ENCODE results near the gene DRAM1.

Gene DRAM1

DNA sequence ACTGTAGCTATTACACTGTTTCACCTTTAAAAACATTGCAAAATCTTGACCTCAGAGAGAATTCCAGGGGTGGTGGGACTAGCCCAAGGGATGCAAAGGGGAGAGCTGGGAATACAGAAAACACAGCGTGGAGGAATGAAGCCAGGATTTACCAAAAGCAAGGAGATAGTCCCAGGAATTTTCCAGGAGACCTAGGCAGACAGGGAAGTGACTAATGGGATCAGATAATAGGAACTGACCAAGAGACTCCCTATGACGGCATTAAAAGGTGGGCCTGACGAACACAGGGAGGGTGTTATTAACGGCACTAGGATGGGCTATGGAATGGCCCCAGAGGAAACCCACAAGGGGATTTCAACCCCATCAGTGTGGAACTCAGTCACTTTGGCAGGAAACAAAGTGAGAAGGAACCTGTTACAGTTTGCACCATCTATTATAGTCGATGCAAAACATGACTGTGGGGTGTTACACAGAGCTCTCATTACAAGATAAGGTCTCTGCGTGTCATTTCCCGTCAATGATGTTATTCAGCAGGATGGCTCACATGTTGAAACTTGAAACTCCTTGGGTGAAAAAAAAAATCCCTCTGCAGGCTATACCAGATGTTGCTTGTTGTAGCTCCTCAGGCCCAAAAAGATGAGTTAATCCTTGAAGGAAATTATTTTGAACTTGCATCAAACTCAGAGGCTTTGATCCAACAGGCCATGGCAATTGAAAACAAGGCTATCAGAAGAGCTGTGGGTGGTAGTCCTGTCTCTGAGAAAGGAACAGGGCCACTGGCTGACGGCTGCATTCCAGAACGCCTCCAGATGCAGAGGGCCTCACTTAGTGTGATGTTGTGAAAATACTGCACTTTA lies 58.7 kb downstream of the DRAM1 start:
- Mint-ChIP-seq H3K27ac (peak overlapping the region; percentile 95), H3K4me1 (peaks cover 81% of the 10 kb centered on the region), H3K36me3 (no peaks in the 10 kb centered on the region), H3K9me3 (peaks cover 3% of the 10 kb centered on the region), H3K4me3 (no peak overlapping the region), H3K27me3 (no peaks in the 10 kb centered on the region)
- peak; percentile 87 for ATAC-seq

DNA sequence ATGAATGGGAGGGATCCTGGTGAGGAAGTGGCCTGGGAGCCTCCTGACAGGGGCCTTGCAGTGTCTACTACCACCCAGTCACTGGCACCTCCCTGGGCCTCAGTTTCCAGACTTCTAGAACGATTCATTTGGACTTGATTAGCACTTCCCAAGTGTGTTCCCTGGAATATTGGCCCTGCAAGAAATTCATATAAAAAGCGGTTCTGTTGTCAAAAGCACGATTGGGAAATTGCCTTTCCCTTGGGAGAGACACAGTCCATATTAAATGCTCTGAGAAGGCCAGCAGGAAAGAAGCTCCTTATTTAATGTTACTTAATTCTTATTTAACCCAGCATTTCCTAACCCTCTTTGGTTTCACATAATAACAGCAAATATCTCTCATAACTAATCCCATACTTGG lies 61.9 kb downstream of the DRAM1 start:
- no peak for ATAC-seq
- no peaks in the 10 kb centered on the region for H3K36me3 Mint-ChIP-seq
- H3K9me3 Mint-ChIP-seq: no peaks in the 10 kb centered on the region
- peak overlapping the region; percentile 75 for H3K27ac Mint-ChIP-seq
- no peaks in the 10 kb centered on the region for H3K27me3 Mint-ChIP-seq
- no peak overlapping the region for H3K4me3 Mint-ChIP-seq
- H3K4me1 Mint-ChIP-seq: peaks cover 62% of the 10 kb centered on the region

DNA sequence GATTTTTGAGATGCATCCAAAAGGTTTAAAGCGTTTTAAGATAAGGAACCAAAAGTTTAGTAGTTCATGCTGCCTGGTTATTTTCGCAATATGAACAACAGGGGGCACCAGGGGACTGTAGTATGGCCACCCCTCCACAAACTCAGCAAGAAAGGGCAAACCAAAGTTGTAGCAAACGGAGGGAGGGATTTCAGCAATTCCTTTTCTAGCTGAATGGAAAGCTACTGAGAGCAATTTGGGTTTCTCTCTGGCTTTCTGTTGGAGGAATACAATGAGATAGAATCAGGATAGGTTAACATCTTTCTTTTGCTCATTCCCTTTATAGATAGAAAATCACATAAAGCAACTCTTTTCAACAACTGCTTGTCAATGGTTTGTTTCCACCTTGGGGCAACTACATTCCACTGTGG lies 62.5 kb downstream of the DRAM1 start:
- peak; percentile 58 for ATAC-seq
- Mint-ChIP-seq H3K27me3 (no peaks in the 10 kb centered on the region), H3K36me3 (peaks cover 3% of the 10 kb centered on the region), H3K27ac (peak overlapping the region; percentile 75), H3K4me1 (peaks cover 58% of the 10 kb centered on the region), H3K4me3 (no peak overlapping the region), H3K9me3 (no peaks in the 10 kb centered on the region)

DNA sequence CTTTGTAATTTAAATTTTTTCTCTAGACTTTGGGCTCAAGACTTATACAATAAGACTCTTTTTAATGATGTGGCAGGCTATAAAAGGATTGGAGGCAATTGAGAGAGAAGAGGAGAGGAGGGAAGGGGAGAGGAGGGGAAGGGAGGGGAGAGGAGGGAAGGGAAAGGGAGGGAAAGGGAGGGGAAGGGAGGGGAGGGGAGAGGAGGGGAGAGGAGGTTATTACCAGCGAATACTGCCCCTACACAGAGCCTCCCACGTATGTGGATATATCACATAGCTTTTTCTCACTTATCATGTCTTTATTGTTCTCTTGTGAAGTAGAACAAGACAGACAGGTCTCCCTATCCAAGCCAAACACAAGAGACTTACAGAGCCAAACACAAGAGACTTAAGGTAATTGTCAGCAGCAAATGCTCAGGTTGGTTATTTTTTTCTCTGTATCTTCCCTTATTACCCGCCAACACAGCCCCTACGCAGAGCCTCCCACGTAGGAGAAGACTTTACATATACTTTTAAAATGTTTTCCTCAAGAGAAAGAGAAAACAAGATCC lies 63.1 kb downstream of the DRAM1 start:
- peak overlapping the region; percentile 75 for H3K27ac Mint-ChIP-seq
- no peak overlapping the region for H3K4me3 Mint-ChIP-seq
- no peak for ATAC-seq
- no peaks in the 10 kb centered on the region for H3K27me3 Mint-ChIP-seq
- H3K36me3 Mint-ChIP-seq: peaks cover 6% of the 10 kb centered on the region
- no peaks in the 10 kb centered on the region for H3K9me3 Mint-ChIP-seq
- peaks cover 52% of the 10 kb centered on the region for H3K4me1 Mint-ChIP-seq

DNA sequence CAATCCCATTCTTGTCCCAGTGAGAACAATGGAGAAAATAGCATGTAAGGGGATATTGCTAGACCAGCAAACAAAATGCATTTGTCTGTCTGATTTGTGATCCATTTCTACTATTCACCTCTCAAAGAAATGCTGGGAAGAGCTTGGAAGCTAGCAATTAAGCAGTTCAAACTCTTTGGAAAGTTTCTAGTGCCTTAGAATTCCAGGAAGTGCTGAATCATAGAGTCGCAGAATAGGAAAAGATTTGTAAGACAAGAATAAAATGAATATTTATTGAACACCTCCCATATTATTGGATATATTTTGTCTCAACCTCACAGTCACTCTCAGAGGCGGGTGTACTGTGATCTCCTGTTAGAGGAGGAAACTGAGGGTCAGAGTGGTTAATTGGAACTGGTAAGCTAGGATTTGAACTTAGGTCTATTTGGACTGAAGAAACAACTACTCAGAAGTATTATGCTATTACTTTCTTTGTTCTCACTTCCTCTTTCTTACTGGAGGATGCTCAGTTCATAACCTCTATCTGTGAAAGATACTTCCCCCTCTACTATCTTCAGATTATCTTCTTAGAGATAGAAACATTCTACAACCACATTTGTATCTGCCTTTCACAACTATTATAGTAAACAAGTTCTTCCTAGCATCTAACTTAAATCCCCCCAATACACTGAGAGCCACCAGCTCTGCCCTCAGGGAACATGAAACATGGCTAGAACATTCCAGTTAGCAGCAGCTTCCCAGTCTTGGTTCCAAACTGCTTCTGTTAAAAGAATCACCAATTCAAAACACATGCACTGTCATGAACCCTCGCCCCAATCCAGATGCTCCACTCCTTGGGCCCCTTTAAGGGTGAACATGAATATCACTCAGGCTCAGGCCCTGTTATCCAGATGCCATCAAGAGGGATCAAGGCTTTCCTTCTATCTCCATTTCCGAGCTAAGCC lies 64.2 kb downstream of the DRAM1 start:
- Mint-ChIP-seq H3K4me1 (peaks cover 43% of the 10 kb centered on the region), H3K27me3 (no peaks in the 10 kb centered on the region), H3K4me3 (no peak overlapping the region), H3K9me3 (no peaks in the 10 kb centered on the region), H3K36me3 (peaks cover 6% of the 10 kb centered on the region), H3K27ac (peak overlapping the region; percentile 75)
- ATAC-seq: peak; percentile 92

DNA sequence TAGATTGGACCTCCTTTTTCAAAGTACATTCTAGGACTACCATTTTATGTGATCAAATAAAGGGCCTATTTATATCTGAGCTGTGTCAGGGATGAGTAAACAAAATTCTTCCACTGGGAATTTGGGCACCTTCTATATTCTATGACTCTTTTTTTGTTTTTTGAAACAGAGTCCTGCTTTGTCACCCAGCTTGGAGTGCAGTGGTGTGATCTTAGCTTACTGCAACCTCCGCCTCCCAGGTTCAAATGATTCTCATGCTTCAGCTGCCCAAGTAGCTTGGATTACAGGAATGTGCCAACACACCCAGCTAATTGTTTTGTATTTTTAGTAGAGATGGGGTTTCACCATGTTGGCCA lies 64.8 kb downstream of the DRAM1 start:
- Mint-ChIP-seq H3K27ac (peak overlapping the region; percentile 75), H3K36me3 (peaks cover 6% of the 10 kb centered on the region), H3K4me3 (no peak overlapping the region), H3K27me3 (no peaks in the 10 kb centered on the region), H3K9me3 (no peaks in the 10 kb centered on the region), H3K4me1 (peaks cover 38% of the 10 kb centered on the region)
- no peak for ATAC-seq

DNA sequence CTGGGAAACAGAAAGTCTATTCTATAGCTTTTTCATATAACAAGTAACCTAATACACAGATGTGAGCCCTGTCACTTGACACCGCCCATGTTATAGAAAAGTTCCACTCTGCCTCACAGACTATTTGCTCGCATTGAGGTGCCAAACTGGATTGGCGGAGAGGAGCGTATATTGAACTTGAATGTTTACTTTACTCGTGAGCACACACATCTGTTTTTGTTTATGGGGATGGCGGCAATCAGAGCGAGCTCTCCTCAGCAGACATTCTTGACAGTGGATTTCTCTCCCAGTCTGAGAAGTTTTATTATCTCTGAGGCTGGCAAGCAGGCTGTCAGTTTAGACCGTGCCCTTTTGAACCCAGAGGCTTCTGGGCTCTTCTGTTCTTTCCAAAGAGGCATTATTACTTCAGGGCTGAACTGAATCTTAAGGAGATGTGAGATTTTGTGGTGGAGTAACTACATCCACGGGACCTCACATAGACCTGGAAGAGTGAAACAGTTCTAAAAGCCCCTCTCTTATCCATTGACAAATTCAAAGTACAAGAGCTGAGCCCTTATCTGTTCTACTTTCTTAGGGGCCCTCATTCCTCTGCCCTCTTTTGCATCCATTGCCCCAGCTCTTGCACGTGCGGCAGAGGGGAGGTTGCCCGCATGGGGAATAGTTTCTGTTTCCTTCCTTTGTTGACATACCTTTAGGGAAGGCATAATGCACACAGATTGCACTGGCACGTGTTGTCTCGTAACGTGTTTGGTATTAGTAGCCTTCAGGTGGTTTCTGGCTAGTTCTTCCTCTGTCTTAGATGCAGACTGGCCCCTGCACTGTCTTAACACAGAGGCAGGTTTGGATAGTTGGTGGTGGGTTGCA lies 68.2 kb downstream of the DRAM1 start:
- ATAC-seq: no peak
- no peak overlapping the region for H3K4me3 Mint-ChIP-seq

DNA sequence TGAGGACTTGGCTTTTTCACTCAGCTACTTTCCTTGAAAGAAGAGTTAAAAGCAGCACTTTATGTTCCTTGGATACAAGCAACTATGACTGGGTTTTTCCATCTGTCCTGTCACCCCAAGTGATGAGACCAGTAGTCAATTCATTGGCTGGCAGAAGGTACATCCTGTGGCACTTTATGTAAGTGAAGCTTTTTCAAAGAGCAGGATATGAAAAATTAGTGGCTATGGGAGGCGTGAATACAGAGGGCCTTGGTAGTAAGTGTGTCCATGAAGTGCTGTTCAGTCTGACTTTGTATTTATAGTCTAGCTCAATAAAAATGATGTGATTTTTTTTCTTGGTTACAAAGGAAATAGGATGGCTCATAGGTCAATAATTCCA lies 68.8 kb downstream of the DRAM1 start:
- H3K4me1 Mint-ChIP-seq: peaks cover 12% of the 10 kb centered on the region
- peaks cover 6% of the 10 kb centered on the region for H3K36me3 Mint-ChIP-seq
- no peaks in the 10 kb centered on the region for H3K27me3 Mint-ChIP-seq
- no peak overlapping the region for H3K27ac Mint-ChIP-seq
- ATAC-seq: no peak
- H3K4me3 Mint-ChIP-seq: no peak overlapping the region
- H3K9me3 Mint-ChIP-seq: no peaks in the 10 kb centered on the region

More for the DNA sequence above, 68.2 kb downstream of the DRAM1 start:
- Mint-ChIP-seq H3K27ac (no peak overlapping the region), H3K27me3 (no peaks in the 10 kb centered on the region), H3K9me3 (no peaks in the 10 kb centered on the region), H3K4me1 (peaks cover 18% of the 10 kb centered on the region), H3K36me3 (peaks cover 6% of the 10 kb centered on the region)

DNA sequence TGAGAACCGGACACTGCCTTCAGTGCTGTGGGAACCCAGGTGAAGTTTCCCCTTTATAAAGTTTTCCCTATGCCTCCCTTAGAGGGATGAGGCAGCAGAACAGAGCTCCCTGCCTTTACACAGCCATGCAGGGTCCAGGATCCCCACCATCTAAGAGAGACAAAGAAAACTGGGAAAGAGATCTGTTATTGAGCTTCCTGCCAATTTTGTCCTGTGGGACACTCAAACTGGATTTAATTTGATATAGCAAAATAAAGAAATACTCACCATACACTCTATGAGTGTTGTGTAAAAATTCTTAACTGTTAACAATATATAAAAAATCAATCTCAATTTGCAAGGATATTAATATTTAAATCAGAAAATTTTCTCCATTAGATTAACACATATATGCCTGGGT lies 69.9 kb downstream of the DRAM1 start:
- no peak overlapping the region for H3K27ac Mint-ChIP-seq
- H3K27me3 Mint-ChIP-seq: no peaks in the 10 kb centered on the region
- ATAC-seq: no peak
- peaks cover 12% of the 10 kb centered on the region for H3K36me3 Mint-ChIP-seq
- no peak overlapping the region for H3K4me3 Mint-ChIP-seq
- H3K9me3 Mint-ChIP-seq: no peaks in the 10 kb centered on the region
- peaks cover under 1% of the 10 kb centered on the region for H3K4me1 Mint-ChIP-seq

DNA sequence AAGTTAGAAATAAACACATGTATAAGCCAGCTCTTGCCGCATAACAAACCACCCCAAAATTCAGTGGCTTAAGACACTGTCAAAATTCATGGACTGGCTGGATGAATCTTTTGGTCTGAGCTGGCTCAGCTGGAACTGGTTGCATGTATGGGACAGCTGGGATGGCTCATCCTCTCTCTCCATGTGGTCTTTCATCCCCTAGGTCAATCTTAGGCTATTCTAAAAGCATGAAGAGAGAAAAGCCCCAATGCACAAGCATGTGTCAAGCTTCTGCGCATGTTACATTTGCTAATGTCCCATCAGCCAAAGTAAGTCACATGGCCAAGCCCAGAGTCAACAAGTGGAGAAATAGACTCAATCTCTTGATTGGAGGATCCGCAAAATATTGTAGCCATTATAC lies 71.0 kb downstream of the DRAM1 start:
- H3K36me3 Mint-ChIP-seq: peaks cover 17% of the 10 kb centered on the region

DNA sequence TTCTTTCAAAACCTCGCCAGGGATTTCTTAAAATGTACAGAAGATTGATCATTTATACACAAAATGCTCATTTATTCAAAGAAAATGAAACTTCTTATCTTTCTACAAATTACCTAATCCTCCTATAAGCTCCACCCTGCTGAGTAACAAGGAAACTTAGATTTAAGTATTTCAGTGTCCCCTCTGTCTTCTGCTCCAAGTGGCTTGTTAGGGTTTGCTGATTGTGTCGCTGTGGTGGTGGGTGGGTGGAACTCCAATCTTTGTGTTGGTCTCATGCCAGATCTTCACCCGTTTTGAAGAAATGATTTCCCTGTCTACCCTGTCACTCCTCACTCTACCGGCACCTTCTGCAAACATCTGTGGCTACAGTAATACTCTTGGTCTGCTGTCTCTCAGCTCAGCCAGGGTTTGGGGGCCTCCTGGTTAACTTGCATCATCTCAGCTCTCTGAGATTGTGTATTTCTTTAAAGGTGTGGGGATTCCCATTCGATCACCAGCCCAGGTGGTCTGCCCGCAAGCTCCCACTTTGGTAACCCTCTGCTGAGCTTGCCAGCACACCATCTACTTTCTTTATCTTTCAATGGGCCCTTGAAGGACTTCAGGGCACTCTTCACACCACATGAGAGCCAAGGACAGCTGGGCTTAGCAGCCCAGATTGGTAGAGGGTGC lies 73.8 kb downstream of the DRAM1 start:
- no peak overlapping the region for H3K27ac Mint-ChIP-seq
- ATAC-seq: no peak

More for the DNA sequence above, 71.0 kb downstream of the DRAM1 start:
- Mint-ChIP-seq H3K4me1 (no peaks in the 10 kb centered on the region), H3K4me3 (no peak overlapping the region), H3K27me3 (no peaks in the 10 kb centered on the region), H3K9me3 (no peaks in the 10 kb centered on the region), H3K27ac (no peak overlapping the region)
- ATAC-seq: no peak

DNA sequence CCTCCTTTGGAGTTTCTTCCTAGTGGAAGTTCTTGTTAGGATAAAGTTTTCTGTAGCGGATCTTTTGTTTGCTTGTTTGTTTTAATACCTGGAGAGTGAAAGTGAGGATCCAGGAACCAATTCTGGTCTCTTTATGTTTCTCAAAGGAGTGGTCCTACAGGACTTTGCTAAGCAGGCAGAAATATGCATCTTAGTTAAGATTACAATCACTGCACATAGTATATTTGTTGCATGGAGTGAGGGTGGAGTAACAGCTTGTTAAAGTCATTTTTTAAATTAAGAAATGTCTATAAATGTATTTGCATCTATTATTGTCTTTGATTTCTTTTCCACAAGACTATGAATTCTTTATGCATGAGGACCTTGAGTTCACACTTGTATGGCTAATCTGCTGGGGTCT lies 76.7 kb downstream of the DRAM1 start:
- ATAC-seq: no peak
- Mint-ChIP-seq H3K36me3 (peaks cover 27% of the 10 kb centered on the region), H3K4me3 (no peak overlapping the region), H3K4me1 (no peaks in the 10 kb centered on the region), H3K27me3 (no peaks in the 10 kb centered on the region), H3K9me3 (no peaks in the 10 kb centered on the region), H3K27ac (peak overlapping the region; percentile 42)

More for the DNA sequence above, 73.8 kb downstream of the DRAM1 start:
- Mint-ChIP-seq H3K4me1 (no peaks in the 10 kb centered on the region), H3K27me3 (no peaks in the 10 kb centered on the region), H3K4me3 (no peak overlapping the region), H3K36me3 (peaks cover 23% of the 10 kb centered on the region), H3K9me3 (no peaks in the 10 kb centered on the region)

DNA sequence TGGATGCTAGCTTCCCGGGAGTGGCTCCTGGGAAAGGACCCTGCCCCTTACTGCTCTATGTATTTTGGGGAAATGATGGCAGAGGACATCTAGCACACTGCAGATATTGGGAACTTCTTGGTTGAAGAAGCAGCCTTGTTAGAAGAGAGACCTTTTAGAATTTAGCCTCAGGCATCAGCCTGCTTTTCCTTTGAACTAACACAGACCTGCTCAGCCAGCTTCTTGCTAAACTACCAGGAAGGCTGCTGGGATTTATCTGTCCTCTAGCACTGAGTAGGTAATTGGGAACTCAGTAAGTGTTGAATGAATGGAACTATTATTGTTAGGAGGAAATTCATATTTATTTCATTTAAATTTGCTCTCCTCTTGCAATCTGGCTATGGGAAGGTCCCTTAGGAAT lies 77.3 kb downstream of the DRAM1 start:
- Mint-ChIP-seq H3K36me3 (peaks cover 30% of the 10 kb centered on the region), H3K4me3 (no peak overlapping the region), H3K4me1 (no peaks in the 10 kb centered on the region), H3K27ac (peak overlapping the region; percentile 44), H3K9me3 (peaks cover under 1% of the 10 kb centered on the region), H3K27me3 (no peaks in the 10 kb centered on the region)
- no peak for ATAC-seq

DNA sequence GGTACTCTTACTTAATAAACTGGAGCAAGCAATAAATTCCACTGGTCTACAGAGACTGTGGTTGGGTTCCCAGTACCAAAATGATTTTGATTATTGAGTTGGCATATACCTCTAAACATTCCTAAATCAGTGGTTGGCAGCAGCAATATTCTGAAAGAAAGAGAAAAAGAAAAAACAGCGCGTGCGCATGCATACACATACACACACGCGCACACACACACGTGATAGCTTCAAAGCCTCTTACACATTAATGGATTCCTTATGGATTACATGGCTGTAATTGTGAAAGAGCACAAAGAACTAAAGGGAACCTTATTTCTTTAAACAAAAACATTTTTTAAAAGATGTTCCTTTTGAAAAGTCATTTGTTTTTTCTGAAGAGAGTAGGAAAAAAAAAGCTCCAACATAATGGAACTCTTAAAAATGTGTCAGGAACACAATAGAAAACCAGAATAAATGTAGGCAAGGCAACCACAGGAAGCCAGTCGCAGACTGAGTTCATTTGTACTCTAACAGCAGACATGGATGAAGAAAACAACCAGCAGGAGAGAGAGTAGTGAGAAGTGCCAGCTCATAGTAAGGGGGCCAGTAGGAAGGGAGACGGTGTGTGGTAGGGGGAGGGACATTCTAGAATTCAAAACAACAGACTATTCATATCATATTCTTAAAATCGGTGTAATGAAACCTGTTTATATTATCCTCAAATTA lies 80.0 kb downstream of the DRAM1 start:
- Mint-ChIP-seq H3K4me1 (no peaks in the 10 kb centered on the region), H3K4me3 (no peak overlapping the region), H3K36me3 (peaks cover 31% of the 10 kb centered on the region), H3K9me3 (peaks cover 6% of the 10 kb centered on the region), H3K27ac (no peak overlapping the region), H3K27me3 (no peaks in the 10 kb centered on the region)
- no peak for ATAC-seq
